GM12891 (cell line): ENCODE results near the gene RGS9BP.

Experiments used
- PAX5 ChIP-seq: IDR thresholded peaks from 2 replicates; pipeline ENCODE4 v1.6.1; 2011; ENCODE audit warnings: low read length, moderate library complexity, mild to moderate bottlenecking; ENCODE audit not compliant: insufficient read depth, severe bottlenecking
- POLR2A ChIP-seq: IDR thresholded peaks from 2 replicates; pipeline ENCODE4 v1.6.1; 2011; ENCODE audit warnings: low read depth, low read length, control low read depth
- POLR2AphosphoS5 ChIP-seq: IDR thresholded peaks from 2 replicates; pipeline ENCODE4 v1.6.1; 2011; ENCODE audit warnings: low read depth, low read length, control low read depth
- POU2F2 ChIP-seq: IDR thresholded peaks from 2 replicates; pipeline ENCODE4 v1.6.1; 2011; ENCODE audit warnings: low read depth, mild to moderate bottlenecking, control low read depth, low read length, moderate library complexity
- SPI1 ChIP-seq: IDR thresholded peaks from 2 replicates; pipeline ENCODE4 v1.6.1; 2011; ENCODE audit warnings: low read depth, low read length, control low read depth
- TAF1 ChIP-seq: IDR thresholded peaks from 2 replicates; pipeline ENCODE4 v1.6.1; 2011; ENCODE audit warnings: low read depth, low read length, control low read depth

- TF ChIP-seq POLR2AphosphoS5 (no peak), TAF1 (no peak), POLR2A (no peak), POU2F2 (no peak), PAX5 (no peak), SPI1 (no peak)
These were observed 22.6 kb upstream of the RGS9BP start for GRCh38 chr19:32652894-32653598.
